ENCODE measurements around the gene KCNC4. TPM values are rescaled to one million over a fixed set of nuclear protein-coding genes. Genes with fewer than 3 reads are reported as not detected.

Gene KCNC4
- total and polyA plus RNA-seq, 5 experiments from 2014 or later, result 0.90 to 12.7 (median 3.1) TPM

DNA sequence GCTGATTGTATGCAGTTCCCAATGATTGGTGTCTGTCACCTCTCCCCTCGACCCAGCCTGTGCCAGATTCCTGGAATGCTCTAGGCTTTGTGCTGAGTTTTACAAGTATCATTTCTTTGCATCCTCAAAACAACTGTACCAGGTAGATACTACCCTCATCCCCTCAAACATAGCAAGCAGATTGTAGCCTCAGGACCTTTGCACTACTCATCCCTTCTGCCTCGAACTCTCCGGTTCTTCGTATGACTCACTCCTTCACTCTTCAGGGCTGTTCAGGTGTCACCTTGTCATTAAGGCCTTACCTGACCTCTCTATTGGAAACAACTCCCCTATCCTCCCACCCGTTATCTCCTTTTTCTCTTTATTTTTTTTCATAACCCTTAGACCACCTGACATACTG, 8.0 kb downstream of the KCNC4 start:
- Mint-ChIP-seq H3K9me3 (no peaks in the 10 kb centered on the region), H3K27ac (peak overlapping the region in 2 of 10 donors; percentile 7 to 54)
- no peak for DNase-seq

DNA sequence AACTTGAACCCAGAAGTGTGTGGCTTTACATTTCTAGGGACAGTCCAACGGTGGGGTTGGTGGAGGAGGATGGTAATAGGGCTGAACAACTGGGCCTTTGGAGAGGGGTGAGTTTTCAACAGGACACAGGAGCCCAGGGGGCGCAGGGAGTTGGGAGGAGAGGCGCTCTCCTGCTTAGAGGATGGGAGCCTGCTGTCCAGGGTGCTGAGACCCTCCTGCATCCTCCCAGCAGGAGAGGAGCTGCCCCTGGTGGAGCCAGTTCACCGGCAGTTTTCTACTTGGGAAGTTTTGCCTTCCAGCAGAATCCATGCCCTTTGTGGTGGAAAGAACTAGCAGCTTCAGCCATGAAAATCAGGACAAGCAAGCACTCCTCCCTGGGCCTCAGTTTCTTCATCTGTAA, 8.6 kb downstream of the KCNC4 start:
- ATAC-seq (no peak), DNase-seq (no peak)
- POLR2A ChIA-PET, result no interaction called here
- Mint-ChIP-seq H3K9me3 (no peaks in the 10 kb centered on the region), H3K27ac (no peak overlapping the region), H3K36me3 (peaks cover 0 to 11% (median 9%) of the 10 kb centered on the region in 3 donors), H3K27me3 (no peaks in the 10 kb centered on the region), H3K4me1 (peaks cover 10 to 21% (median 15%) of the 10 kb centered on the region in 4 donors), H3K4me3 (no peak overlapping the region)

More for the DNA sequence above, 8.0 kb downstream of the KCNC4 start:
- ATAC-seq, result no peak
- H3K4me1 Mint-ChIP-seq, result peaks cover 16 to 27% (median 20%) of the 10 kb centered on the region in 4 donors
- H3K27me3 Mint-ChIP-seq, result no peaks in the 10 kb centered on the region
- no peak overlapping the region for H3K4me3 Mint-ChIP-seq
- POLR2A ChIA-PET, result no interaction called here
- H3K36me3 Mint-ChIP-seq, result peaks cover 0 to 5% (median 3%) of the 10 kb centered on the region in 3 donors

DNA sequence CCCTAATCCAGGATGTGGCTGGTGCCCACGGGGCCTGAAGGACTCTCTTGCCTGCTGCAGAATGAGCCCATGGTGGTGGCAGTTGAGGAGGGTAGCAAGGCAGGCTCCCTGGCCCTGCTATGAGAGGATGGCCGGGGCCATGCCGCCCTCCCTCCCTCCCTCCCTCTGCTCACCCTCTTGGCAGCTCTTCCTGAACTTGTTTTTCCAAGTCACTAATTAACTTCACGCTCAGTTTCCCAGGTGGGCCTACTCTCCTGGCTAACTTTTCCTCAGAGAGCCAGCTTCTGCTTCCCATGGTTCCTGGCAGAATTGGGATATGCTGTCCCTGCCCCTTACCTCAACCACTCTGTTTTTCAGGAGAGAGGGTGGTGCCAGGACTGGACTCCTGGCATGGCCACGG, 10.2 kb downstream of the KCNC4 start:
- H3K4me1 Mint-ChIP-seq, result peaks cover 0 to 11% (median 7%) of the 10 kb centered on the region in 4 donors
- peak overlapping the region in 1 of 10 donors; percentile 68 for H3K27ac Mint-ChIP-seq
- ATAC-seq (no peak), DNase-seq (no peak)
- H3K27me3 Mint-ChIP-seq, result no peaks in the 10 kb centered on the region
- H3K36me3 Mint-ChIP-seq, result peaks cover 0 to 16% (median 11%) of the 10 kb centered on the region in 3 donors
- H3K4me3 Mint-ChIP-seq, result no peak overlapping the region
- H3K9me3 Mint-ChIP-seq, result no peaks in the 10 kb centered on the region
- POLR2A ChIA-PET, result no interaction called here

DNA sequence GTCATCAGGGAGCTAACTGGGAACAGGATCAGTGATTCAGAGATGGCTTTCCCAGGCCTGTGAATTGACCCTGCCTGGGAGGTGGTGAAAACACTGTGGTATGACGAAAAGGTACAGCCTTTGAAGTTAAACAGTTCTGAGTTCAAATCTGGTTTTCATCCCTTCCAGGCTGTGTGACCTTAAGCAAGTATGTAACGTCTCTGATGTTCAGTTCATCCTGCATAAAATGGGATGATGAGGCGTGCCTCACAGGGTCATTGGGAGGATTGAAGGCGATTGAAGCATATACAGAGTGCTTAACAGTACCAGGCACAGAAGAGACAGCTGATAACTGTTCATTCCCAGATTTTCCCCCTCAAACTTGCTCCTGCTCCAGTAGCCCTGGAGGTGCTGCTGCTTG, 11.0 kb downstream of the KCNC4 start:
- Mint-ChIP-seq H3K4me1 (peaks cover 0 to 11% (median 7%) of the 10 kb centered on the region in 4 donors), H3K36me3 (peaks cover 0 to 16% (median 11%) of the 10 kb centered on the region in 3 donors), H3K27me3 (no peaks in the 10 kb centered on the region), H3K9me3 (no peaks in the 10 kb centered on the region), H3K27ac (peak overlapping the region in 2 of 10 donors; percentile 56 to 57), H3K4me3 (no peak overlapping the region)
- ATAC-seq (no peak), DNase-seq (no peak)
- POLR2A ChIA-PET, result no interaction called here

DNA sequence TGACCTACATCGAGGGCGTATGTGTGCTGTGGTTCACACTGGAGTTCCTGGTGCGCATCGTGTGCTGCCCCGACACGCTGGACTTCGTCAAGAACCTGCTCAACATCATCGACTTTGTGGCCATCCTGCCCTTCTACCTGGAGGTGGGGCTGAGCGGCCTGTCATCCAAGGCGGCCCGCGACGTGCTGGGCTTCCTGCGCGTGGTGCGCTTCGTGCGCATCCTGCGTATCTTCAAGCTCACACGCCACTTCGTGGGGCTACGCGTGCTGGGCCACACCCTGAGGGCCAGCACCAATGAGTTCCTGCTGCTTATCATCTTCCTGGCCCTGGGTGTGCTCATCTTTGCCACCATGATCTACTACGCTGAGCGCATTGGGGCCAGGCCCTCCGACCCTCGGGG, 13.0 kb downstream of the KCNC4 start:
- POLR2A ChIA-PET, result no interaction called here
- no peaks in the 10 kb centered on the region for H3K27me3 Mint-ChIP-seq
- no peak for DNase-seq
- no peak for ATAC-seq
- no peaks in the 10 kb centered on the region for H3K9me3 Mint-ChIP-seq
- H3K36me3 Mint-ChIP-seq, result peaks cover 0 to 25% (median 13%) of the 10 kb centered on the region in 3 donors
- no peak overlapping the region for H3K27ac Mint-ChIP-seq
- no peak overlapping the region for H3K4me3 Mint-ChIP-seq
- H3K4me1 Mint-ChIP-seq, result peaks cover 0 to 8% (median 3%) of the 10 kb centered on the region in 4 donors

DNA sequence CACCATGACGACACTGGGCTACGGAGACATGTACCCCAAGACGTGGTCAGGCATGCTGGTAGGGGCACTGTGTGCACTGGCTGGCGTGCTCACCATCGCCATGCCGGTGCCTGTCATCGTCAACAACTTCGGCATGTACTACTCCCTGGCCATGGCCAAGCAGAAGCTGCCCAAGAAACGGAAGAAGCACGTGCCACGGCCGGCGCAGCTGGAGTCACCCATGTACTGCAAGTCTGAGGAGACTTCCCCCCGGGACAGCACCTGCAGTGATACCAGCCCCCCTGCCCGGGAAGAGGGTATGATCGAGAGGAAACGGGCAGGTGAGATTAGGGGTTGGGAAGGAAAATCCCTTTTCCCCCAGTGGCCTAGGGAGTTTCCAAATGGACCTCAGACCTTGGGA, 13.5 kb downstream of the KCNC4 start:
- POLR2A ChIA-PET, result no interaction called here
- no peak overlapping the region for H3K4me3 Mint-ChIP-seq

DNA sequence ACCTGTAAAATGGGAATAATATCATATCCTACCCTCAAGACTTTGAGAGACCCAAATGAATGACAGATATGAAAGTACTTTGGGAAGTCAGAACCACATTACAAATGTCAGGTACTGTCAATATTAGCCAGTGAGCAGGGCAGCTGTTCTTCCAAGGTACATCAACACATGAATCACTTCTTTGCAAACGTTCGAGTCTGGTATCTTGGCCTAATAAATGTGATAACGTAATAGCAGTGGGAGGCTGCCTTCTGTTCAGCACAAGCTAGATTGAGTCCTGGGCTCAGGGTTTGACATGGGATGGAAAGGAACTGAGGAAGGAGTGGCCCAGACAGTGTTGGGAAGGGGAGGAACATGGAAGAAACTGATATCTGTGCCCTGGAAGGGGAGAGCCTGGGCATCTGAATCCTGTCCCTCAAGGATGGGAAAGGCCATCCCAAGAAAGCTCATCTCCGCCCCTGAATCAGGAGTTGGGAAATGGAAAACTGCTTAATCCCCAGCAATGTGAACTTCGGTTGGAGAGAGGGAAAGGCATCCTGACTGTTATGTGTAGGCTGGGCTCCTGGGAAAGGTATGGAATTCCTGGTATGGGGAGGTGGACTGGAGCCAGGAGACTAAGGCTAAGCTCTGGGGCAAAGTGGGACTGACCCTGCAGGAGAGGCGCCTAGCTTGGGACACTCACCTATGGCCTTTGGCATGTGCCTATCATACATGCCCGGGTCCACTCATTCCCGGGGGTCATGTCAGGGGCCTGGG, 14.3 kb downstream of the KCNC4 start:
- H3K9me3 Mint-ChIP-seq, result no peaks in the 10 kb centered on the region
- H3K27me3 Mint-ChIP-seq, result no peaks in the 10 kb centered on the region
- H3K4me1 Mint-ChIP-seq, result peaks cover 0 to 5% (median 2%) of the 10 kb centered on the region in 4 donors
- H3K36me3 Mint-ChIP-seq, result peaks cover 0 to 32% (median 13%) of the 10 kb centered on the region in 3 donors
- DNase-seq (no peak), ATAC-seq (no peak)
- H3K4me3 Mint-ChIP-seq, result no peak overlapping the region
- H3K27ac Mint-ChIP-seq, result peak overlapping the region in 2 of 10 donors; percentile 34 to 52
- POLR2A ChIA-PET, result no interaction called here

More for the DNA sequence above, 13.5 kb downstream of the KCNC4 start:
- Mint-ChIP-seq H3K27me3 (no peaks in the 10 kb centered on the region), H3K36me3 (peaks cover 0 to 25% (median 13%) of the 10 kb centered on the region in 3 donors), H3K4me1 (peaks cover 0 to 5% (median 2%) of the 10 kb centered on the region in 4 donors), H3K27ac (peak overlapping the region in 1 of 10 donors; percentile 41), H3K9me3 (no peaks in the 10 kb centered on the region)
- no peak for DNase-seq
- ATAC-seq, result no peak

DNA sequence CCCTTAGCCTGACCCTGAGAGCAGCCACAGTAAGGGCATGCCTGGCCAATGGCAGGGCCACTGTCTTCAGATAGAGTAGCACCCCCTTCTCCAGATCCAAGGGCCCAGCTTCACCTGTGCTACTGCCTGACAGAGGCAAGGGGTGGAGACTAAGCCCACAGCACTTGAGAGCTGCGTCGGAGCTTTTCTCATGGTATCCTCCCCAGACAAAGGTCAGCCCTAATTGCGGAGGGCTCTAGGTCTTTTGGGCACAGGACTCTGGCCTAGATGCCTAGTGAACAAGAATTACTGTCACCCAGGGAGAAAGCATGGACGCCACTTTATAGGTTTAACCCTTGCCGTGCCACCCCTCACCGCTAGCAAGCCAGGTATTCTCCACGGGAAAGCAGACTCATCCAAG, 15.1 kb downstream of the KCNC4 start:
- H3K27ac Mint-ChIP-seq, result no peak overlapping the region
- POLR2A ChIA-PET, result no interaction called here
- no peak overlapping the region for H3K4me3 Mint-ChIP-seq
- DNase-seq (no peak), ATAC-seq (no peak)
- peaks cover 0 to 4% (median 1%) of the 10 kb centered on the region in 4 donors for H3K4me1 Mint-ChIP-seq
- H3K9me3 Mint-ChIP-seq, result no peaks in the 10 kb centered on the region
- no peaks in the 10 kb centered on the region for H3K27me3 Mint-ChIP-seq
- peaks cover 0 to 38% (median 13%) of the 10 kb centered on the region in 3 donors for H3K36me3 Mint-ChIP-seq

DNA sequence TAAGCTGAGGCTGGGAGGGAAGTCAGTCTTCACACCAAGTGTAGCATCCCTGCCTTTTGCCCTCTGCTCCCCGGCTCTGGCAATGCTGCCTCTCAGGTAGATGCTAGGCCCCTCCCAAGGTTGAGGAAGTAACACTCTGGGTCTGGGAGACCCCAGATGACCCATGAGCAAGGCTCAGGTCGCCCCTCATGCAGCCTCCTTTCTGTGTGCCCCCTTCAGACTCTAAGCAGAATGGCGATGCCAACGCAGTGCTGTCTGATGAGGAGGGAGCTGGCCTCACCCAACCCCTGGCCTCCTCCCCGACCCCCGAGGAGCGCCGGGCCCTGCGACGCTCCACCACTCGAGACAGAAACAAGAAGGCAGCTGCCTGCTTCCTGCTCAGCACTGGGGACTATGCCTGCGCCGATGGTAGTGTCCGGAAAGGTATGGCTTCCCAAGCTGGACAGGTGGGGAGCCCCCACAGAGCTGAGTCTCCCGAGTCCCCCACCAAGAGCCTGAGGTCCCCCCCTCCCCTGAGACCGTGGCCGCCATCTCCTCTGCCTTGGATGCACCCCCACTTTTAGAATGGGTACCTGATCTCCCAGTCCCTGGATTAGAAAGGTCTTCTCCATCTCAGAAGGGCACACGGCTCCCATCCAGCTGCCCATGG, 15.8 kb downstream of the KCNC4 start:
- POLR2A ChIA-PET, result no interaction called here
- H3K4me3 Mint-ChIP-seq, result no peak overlapping the region
- no peak overlapping the region for H3K27ac Mint-ChIP-seq
- peaks cover 0 to 4% (median 1%) of the 10 kb centered on the region in 4 donors for H3K4me1 Mint-ChIP-seq
- no peaks in the 10 kb centered on the region for H3K27me3 Mint-ChIP-seq
- ATAC-seq (no peak), DNase-seq (no peak)
- H3K9me3 Mint-ChIP-seq, result no peaks in the 10 kb centered on the region
- peaks cover 0 to 38% (median 13%) of the 10 kb centered on the region in 3 donors for H3K36me3 Mint-ChIP-seq

DNA sequence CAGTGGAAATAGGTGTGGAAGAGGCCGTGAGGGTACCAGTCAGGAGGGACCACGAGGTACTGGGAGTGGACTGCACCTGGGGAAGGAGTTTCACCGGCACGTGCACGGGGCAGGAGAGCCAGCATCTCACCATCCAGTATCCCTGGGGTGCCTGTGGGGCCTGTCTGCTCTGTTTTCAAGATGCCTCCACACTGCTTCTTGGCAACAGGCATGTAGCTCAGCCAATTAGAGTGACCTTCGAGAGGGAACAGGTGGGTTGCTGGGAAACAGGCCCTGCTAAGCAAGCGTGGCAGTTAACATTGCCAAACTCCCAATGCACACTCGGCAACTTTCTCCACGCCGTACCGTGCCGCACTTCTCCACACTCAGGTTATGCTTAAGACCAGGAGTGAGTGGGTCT, 17.7 kb downstream of the KCNC4 start:
- ATAC-seq, result no peak
- Mint-ChIP-seq H3K27me3 (no peaks in the 10 kb centered on the region), H3K36me3 (peaks cover 0 to 37% (median 13%) of the 10 kb centered on the region in 3 donors), H3K27ac (peak overlapping the region in 2 of 10 donors; percentile 40 to 74), H3K9me3 (no peaks in the 10 kb centered on the region), H3K4me3 (no peak overlapping the region), H3K4me1 (peaks cover 0 to 4% (median 1%) of the 10 kb centered on the region in 4 donors)
- no peak for DNase-seq
- POLR2A ChIA-PET, result no interaction called here

DNA sequence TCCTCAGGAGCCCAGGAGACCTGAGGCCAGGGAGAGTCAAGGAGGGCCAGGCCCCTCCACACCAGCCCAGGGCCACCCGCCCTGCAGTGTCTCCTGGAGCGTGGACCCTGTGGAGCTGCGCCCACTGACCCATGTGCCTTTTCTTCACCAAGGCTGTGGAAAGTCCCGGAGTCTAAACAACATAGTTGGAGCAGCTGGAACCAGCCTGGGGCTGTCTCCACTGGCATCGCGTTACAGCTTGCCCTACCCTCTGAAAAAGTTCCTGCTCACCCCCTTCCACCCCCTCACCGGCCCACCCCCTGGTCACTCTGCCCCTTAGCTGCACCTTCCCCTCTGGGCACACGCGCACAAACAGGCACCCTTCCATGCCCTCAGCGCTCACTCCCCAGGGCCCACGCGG, 18.3 kb downstream of the KCNC4 start:
- H3K36me3 Mint-ChIP-seq, result peaks cover 0 to 33% (median 9%) of the 10 kb centered on the region in 3 donors
- H3K4me3 Mint-ChIP-seq, result no peak overlapping the region
- ATAC-seq (no peak), DNase-seq (no peak)
- no peak overlapping the region for H3K27ac Mint-ChIP-seq
- peaks cover 0 to 4% (median under 1%) of the 10 kb centered on the region in 4 donors for H3K4me1 Mint-ChIP-seq
- H3K9me3 Mint-ChIP-seq, result no peaks in the 10 kb centered on the region
- H3K27me3 Mint-ChIP-seq, result no peaks in the 10 kb centered on the region
- POLR2A ChIA-PET, result no interaction called here

DNA sequence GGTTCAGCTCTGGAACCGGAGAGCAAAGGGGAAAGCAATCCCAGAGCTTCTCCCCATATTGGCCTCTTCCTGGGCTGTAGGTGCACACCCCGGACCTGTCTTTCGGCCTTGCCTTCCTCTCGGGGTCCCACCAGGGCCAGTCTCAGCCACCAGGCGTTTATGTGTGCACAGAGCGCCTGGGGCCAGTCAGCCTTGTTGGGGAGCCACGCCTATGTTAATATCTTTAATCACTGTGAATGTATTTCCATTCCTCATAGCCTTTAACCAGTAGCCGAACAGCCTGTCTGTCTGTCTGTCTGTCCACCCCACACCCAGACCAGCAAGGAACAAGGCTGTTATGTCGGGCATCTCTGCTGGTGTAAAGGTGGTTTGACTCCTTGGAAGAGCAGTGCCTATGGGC, 18.8 kb downstream of the KCNC4 start:
- H3K27me3 Mint-ChIP-seq, result no peaks in the 10 kb centered on the region

DNA sequence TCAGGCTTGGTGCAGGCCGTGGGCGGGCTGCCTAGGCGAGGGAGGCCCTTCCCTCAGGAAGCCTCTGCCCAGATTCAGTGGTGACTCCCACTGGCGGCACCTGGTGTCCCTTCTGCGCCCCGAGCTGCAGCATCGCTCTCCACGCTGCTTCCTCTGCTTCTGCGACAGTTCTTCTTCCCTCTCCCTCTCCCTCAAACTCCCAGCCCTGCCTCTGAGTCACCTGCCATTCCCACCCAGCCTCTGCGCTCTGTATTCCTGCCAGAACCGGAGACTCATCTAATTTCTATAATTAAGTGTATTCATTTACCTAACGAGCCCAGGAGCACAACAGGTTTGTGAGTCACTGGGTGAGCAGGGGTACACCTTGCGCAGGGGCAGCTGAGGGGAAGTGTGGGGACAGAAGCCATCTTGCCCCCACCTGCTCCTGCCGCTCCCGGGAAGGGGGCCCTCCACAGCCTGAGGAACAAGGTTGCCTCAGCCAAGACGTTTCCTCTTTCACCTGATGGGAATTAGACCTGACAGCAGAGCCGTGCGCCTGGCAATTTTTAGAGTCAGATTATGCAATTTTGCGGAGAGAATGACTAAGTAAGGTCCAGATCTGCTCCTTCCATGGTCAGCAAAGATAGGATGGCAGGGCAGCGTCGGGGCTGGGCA, 19.4 kb downstream of the KCNC4 start:
- no peak for ATAC-seq

More for the DNA sequence above, 18.8 kb downstream of the KCNC4 start:
- Mint-ChIP-seq H3K4me3 (no peak overlapping the region), H3K9me3 (no peaks in the 10 kb centered on the region), H3K36me3 (peaks cover 0 to 31% (median 6%) of the 10 kb centered on the region in 3 donors), H3K4me1 (peaks cover 0 to 4% (median 1%) of the 10 kb centered on the region in 4 donors), H3K27ac (peak overlapping the region in 1 of 10 donors; percentile 73)
- POLR2A ChIA-PET, result no interaction called here
- ATAC-seq, result no peak
- DNase-seq, result no peak

More for the DNA sequence above, 19.4 kb downstream of the KCNC4 start:
- H3K36me3 Mint-ChIP-seq, result peaks cover 0 to 27% (median 6%) of the 10 kb centered on the region in 3 donors
- H3K27ac Mint-ChIP-seq, result peak overlapping the region in 2 of 10 donors; percentile 11 to 48
- H3K4me3 Mint-ChIP-seq, result no peak overlapping the region
- POLR2A ChIA-PET, result no interaction called here
- H3K9me3 Mint-ChIP-seq, result no peaks in the 10 kb centered on the region
- no peak for DNase-seq
- H3K27me3 Mint-ChIP-seq, result no peaks in the 10 kb centered on the region
- peaks cover 0 to 4% (median 2%) of the 10 kb centered on the region in 4 donors for H3K4me1 Mint-ChIP-seq
